Panc1 (cell line): ENCODE measurements around the gene NWD2.

Experiments used
- POLR2AphosphoS5 ChIP-seq: IDR thresholded peaks from 2 replicates; pipeline ENCODE4 v1.6.1; 2012; ENCODE audit warnings: mild to moderate bottlenecking, low read depth, low read length, moderate library complexity
- REST ChIP-seq, 2 experiments: IDR thresholded peaks; 2 replicates each; pipeline ENCODE4 v1.6.1; 2011 to 2012; ENCODE audit warnings: low read depth in 2 of 2, control low read depth in 1 of 2, low read length in 1 of 2, mild to moderate bottlenecking in 1 of 2, moderate library complexity in 1 of 2; ENCODE audit not compliant: insufficient read depth in 1 of 2
- SIN3A ChIP-seq: IDR thresholded peaks from 2 replicates; pipeline ENCODE4 v1.6.1; 2012; ENCODE audit warnings: low read depth, mild to moderate bottlenecking, low read length, moderate library complexity, borderline replicate concordance; ENCODE audit not compliant: insufficient read depth
- TCF7L2 ChIP-seq: IDR thresholded peaks from 2 replicates; pipeline ENCODE4 v1.6.1; 2011; ENCODE audit warnings: mild to moderate bottlenecking, low read depth, low read length, inconsistent platforms
- TF ChIP-seq, protein P1 (sequence below): fragments of 450-650 bp; IDR thresholded peaks from 2 replicates; pipeline ENCODE4 v1.5.1; 2017; ENCODE audit warnings: mild to moderate bottlenecking

DNA sequence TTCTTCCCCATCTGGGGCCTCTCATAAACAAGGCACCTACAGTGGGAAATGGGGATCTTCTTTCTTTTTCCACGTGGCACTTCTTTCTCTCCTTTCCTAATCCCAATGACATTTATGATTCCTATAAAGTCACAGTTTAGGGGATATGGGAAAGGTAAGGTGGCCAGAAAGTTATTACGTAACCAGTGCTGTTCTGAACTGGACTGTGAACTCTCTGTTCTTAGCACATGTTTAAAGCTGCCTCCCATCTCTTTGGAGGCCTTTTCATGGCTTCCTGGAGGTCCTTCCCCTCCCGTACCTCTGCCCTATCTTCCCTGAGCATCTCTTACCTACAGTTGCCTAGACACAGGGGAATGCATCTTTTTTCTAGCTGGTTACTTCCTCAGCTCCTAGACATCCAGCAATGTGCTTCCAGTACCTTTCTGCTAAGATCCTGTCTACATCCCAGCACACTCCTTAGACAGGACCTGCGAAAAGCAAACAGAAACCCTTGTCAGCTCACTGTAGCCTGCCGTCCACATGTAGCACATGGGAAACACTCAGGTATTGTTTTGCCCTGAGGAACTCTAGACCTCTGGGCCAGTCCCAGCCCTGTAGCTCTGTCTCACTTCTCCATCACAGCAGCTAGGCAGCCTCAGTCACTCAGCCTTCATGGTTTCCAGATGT lies 195.4 kb downstream of the NWD2 start:
- TF ChIP-seq, protein P1, sequence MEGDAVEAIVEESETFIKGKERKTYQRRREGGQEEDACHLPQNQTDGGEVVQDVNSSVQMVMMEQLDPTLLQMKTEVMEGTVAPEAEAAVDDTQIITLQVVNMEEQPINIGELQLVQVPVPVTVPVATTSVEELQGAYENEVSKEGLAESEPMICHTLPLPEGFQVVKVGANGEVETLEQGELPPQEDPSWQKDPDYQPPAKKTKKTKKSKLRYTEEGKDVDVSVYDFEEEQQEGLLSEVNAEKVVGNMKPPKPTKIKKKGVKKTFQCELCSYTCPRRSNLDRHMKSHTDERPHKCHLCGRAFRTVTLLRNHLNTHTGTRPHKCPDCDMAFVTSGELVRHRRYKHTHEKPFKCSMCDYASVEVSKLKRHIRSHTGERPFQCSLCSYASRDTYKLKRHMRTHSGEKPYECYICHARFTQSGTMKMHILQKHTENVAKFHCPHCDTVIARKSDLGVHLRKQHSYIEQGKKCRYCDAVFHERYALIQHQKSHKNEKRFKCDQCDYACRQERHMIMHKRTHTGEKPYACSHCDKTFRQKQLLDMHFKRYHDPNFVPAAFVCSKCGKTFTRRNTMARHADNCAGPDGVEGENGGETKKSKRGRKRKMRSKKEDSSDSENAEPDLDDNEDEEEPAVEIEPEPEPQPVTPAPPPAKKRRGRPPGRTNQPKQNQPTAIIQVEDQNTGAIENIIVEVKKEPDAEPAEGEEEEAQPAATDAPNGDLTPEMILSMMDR: no peak
- TF ChIP-seq TCF7L2 (no peak), POLR2AphosphoS5 (no peak), REST (IDR thresholded peaks at IDR 0.05; ENCODE audit: insufficient read depth in 1 of 2, low read depth in 2 of 2, low read length in 1 of 2) (no peak), SIN3A (no peak)
